HG03575 (cell line): ENCODE data around the gene TACR2.

Source experiments
- ATAC-seq: cut with Tn5 transposase; IDR thresholded peaks from one replicate; pipeline ENCODE4 v1.9.1; 2021; ENCODE audit not compliant: unreplicated experiment, insufficient number of reproducible peaks, low FRiP score; ENCODE audit errors: extremely low read depth

Gene TACR2

DNA sequence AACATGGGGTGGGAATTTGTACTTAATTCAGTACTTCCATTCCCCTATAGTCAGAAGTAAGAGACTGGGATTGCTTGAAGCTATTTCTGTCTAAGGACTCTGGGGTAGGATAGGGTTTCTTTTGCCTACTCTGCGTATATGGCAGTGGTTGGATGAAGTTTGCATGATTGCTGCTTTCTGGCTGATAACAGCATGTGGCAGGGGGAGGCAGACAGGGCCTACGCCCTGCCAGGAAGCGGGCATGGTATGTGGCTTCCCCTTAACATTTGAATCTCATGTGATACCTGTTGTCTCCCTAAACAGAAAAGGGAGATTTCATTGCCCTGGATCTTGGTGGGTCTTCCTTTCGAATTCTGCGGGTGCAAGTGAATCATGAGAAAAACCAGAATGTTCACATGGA lies 57.1 kb downstream of the TACR2 start:
- no peak for ATAC-seq

- ATAC-seq, result no peak
These were observed 57.6 kb downstream of the TACR2 start for GRCh38 chr10:69359148-69359547.

GRCh38 chr10:69358148-69358795 lies 58.4 kb downstream of the TACR2 start:
- ATAC-seq, result no peak

DNA sequence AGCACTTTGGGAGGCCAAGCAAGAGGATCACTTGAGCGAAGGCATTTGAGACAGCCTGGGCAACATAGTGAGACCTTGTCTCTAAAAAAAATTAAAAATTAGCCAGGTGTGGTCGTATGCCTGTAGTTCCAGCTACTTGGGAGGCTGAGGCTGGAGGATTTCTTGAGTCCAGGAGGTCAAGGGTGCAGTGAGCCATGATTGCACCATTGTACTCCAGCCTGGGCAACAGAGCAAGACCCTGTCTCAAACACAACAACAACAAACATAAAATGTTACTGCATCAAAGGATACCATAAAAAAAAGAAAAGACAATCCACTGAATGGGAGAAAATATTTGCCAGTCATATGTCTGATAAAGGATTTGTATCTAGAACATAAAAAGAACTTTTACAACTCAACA lies 60.5 kb downstream of the TACR2 start:
- ATAC-seq, result no peak

DNA sequence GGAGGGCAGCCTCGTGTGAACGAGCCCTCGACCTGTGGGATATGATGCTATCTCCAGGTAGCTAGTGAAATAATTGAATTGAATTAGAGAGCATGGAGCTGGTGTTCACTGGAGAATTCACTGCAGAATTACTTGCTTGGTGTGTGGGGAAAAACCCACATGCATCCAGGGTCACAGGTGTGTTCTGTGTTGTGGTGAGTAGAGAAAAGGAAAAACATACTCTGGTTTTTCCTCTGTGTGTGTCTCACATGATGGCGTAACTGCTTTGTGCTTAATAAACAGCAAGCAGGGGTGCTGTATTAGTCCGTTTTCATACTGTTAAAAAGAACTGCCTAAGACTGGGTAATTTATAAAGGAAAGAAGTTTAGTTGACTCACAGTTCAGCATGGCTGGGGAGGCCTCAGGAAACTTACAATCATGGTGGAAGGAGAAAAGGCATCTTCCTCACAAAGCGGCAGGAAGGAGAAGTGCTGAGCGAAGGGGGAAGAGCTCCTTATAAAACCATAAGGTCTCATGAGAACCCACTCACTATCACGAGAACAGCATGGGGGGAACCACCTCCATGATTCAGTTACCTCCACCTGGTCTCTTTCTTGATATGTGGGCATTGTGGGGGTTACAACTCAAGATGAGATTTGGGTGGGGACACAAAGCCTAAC lies 62.6 kb downstream of the TACR2 start:
- no peak for ATAC-seq
